ENCODE results near the gene TOM1.

TOM1 gene

GRCh38 chr22:35307372-35307771 is 7.7 kb downstream of the TOM1 start:
- ATAC-seq, result no peak

GRCh38 chr22:35307892-35308291 is 8.2 kb downstream of the TOM1 start:
- ATAC-seq (no peak), DNase-seq (no peak)

More at GRCh38 chr22:35307372-35307771, 7.7 kb downstream of the TOM1 start:
- no peak for DNase-seq

DNA sequence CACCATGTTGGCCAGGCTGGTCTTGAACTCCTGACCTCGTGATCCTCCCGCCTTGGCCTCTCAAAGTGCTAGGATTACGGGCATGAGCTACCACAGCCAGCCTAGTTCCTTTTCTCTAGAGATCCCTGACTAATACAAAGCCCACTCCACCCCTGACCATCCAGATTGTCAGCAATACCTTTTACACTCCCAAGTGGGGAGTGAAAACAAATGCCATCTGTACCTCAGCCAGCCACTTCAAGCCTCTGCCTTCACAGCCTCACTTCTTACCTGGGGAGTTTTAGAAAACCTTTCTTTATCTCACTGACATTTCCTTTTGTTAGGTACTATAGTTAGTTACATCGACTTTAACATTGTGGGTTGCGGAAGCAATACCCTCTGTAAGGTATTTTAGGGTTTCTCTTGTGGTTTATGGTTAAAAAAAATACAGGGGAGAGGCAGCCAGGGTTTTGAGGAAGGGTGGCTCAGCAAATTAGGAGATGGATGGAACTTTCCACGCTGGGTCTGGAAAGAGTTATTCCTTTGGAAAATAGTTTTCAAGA is 8.9 kb downstream of the TOM1 start:
- ATAC-seq (no peak), DNase-seq (no peak)

DNA sequence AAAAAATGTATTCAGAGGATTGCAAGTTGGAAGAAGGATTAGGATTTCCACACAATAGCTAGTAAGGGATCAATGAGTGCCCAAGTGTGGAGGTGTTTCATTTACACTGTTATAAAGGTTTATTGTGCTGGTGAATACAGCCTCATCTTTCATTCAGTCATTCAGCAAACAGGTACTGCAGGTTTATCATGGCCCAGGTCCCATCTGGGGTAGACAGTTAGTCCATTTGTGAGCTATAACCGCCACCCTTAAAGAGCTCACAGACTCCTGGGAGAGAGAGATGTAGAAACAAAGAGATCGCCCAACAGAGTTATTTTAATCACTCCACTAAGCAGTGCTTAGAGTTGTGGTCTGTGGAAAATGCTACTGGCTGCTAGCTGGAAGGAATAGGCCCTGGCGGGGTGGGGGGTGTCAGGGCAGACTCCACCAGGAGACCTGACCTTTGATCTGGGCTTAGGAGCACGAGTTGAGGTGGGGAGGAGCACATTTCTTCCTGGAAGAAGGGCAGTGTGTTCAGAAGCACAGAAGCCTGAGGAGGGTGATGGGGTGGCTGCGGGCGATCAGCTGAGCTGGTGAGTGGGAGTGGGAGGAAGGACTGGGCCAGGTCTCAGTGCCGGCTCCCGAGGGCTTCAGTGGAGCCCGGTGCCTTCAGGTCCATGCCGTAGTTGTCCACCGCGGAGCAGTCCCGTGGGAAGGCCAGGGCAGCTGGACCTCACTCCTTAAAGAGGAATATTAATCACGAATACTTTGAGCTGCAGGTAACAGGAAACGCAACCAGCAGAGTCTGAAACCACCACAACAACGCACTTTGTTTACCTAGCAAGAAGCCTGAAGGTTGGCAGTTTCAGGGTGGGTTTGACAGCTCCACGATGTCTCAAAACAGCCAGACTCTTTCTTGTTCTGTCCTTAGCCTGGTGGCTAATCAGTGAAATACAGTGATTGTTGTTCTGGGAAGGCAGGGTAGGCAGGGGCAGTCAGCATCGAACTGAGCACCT is 11.2 kb downstream of the TOM1 start:
- no peak for DNase-seq
- no peak for ATAC-seq

- DNase-seq (no peak), ATAC-seq (no peak)
Measured at GRCh38 chr22:35311551-35311999, 11.9 kb downstream of the TOM1 start.

DNA sequence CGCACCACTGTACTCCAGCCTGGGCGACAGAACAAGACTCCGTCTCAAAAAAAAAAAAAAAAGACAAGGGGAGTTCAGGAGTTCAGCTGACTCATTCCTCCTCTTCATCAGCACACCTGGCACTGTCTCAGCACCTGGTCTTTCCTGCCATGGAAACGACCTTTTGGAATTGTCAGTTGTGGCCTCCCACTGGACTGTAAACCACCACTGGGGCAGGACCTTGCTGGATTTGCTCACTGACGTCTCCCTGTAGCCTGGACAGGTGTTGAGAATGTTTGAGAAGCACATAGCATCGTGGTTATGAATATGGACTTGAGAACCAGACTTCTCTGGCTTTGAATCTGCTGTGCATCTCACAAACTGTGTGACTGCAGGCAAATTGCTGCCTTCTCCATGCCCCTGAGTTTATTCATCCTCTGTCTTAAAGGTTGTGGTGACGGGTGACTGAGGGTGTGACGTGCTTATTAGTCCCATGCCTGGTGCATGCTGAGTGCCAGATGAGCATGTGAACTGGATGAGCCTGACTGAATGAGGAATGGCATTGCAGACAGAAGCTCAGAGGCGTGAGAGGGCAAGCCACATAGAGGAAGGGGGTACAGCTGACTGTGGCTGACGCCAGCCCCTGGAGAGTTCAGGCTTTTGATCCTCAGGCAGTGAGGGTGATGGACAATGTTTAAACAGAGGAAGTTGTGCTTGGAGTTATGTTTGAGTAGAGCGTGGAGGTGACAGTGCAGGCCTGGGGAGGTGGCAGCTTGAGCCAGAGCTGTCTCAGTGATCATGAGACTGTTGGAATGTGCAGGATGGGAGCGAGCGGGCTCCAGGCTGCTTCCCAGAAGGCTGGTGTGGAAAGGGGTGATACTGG is 12.7 kb downstream of the TOM1 start:
- ATAC-seq (peak; percentile 40), DNase-seq (no peak)

- DNase-seq (peak; percentile 25), ATAC-seq (peak; percentile 74)
Measured at GRCh38 chr22:35313311-35314121, 13.8 kb downstream of the TOM1 start.

DNA sequence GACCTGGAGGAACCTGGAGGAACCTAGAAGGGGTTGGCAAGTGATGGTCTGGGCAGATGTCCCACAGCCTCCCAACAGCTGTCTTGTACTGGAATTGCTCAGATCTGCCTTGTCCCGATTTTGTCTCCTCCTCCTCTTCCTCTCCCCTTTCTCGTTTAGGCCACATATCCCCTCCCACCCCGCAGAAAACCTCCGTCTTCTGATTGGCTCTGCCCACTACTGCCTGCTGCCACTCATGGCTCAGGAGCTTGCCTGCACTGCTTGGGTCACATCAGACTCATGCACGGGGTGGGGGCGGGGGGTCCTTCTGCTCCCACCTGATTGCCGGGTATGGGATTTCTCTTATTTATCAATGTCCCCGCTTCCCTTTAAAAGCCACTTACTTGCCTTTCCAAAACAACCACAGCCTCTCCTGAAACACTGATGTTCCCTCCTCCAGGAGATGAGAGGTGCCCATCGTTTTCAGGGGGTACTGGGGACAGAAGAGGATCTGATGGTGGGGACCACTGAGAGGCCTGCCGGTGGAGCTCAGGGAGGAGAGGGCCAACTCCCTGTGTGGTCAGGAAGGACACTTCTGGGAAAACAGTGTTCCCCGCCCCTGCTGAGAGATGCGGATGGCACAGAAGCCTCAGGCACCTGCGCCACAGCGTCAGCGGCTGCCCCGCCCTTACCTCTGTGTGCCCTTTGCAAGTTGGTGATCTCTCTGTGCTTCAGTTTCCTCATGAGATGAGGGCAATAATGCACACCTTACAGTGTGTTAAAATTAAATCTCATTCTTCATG is 14.7 kb downstream of the TOM1 start:
- ATAC-seq (no peak), DNase-seq (no peak)

DNA sequence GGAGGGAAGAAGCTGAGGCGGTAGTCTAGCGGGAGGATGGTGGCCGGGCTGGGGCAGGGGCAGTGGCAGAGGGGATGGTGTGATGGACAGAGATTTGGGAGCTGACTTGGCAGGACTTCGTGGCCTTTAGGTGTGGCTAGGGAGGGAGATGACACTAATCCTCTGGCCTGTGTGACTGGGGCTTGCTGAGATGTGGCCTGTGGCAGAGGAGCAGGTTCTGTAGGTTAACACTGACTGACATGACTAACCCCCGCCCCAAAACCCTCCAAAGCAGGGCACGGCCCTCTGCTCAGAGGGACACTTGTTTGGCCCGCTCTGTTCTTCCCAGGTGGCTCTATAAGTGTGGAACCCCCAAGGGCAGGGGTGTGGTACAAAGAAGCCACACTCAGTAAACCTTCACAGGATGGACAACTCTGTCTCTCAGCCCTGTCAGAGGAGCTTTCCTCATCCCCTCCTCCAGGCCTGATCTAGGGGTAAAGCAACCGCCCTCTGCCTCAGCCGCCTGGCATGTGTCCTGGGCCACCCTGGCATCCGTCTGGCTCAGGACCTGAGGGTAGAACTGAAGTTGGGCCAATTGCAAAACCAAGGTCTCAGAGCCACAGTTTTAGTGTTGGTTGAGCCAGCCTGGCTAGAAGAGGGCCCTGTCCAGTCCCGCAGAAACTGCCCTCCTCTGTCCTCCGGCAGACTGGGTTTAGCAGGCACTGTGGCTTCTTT is 15.6 kb downstream of the TOM1 start:
- ATAC-seq, result no peak
- no peak for DNase-seq

GRCh38 chr22:35315855-35316745 is 16.4 kb downstream of the TOM1 start:
- no peak for ATAC-seq

GRCh38 chr22:35316751-35317150 is 17.1 kb downstream of the TOM1 start:
- no peak for DNase-seq
- ATAC-seq, result no peak

More at GRCh38 chr22:35315855-35316745, 16.4 kb downstream of the TOM1 start:
- DNase-seq, result no peak

- ATAC-seq (no peak), DNase-seq (no peak)
Measured at GRCh38 chr22:35317680-35318290, 18.1 kb downstream of the TOM1 start.

GRCh38 chr22:35318346-35319215 is 18.9 kb downstream of the TOM1 start:
- DNase-seq (no peak), ATAC-seq (no peak)

- ATAC-seq (no peak), DNase-seq (no peak)
Measured at GRCh38 chr22:35319244-35319985, 19.7 kb downstream of the TOM1 start.

GRCh38 chr22:35322126-35322525 is 22.4 kb downstream of the TOM1 start:
- DNase-seq (no peak), ATAC-seq (no peak)

DNA sequence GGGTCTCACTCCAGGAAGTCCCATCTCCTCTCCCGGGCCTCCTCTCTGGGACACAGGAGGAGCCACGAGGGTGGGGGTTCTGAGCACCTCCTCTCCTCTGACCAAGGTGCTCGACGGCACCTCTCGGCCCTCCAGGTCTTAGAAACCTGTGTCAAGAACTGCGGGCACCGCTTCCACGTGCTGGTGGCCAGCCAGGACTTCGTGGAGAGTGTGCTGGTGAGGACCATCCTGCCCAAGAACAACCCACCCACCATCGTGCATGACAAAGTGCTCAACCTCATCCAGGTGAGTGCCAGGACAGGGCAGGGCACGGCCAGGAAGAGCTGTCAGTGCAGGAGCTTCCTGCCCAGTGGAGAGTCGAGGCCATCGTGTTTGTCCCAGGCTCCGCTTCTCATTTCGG is 23.2 kb downstream of the TOM1 start:
- ATAC-seq (no peak), DNase-seq (no peak)

DNA sequence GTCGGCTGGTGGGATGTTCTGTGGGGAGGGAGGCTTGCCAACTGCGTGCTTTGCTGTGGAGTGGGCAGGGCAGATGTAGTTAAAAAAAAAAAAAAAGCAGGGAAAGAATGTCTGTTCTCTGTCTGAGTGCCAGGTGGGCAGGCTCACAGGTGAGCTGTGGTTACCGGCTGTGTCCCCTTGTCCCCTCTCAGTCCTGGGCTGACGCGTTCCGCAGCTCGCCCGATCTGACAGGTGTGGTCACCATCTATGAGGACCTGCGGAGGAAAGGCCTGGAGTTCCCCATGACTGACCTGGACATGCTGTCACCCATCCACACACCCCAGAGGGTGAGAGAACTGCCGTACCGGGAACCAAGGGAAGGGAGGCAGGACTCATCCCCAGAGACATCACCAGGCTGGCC is 23.6 kb downstream of the TOM1 start:
- DNase-seq (no peak), ATAC-seq (no peak)

All from stimulated activated naive CD8-positive, alpha-beta T cell treated with anti-CD3 and anti-CD28 coated beads, Interleukin-15, Interleukin-2, amounts not matched to agents 100 U/mL and 50 U/mL, for 24 hours (primary cell).